ENCODE results near the gene PEX1.

The PEX1 gene

GRCh38 chr7:92466682-92467081, 61.6 kb downstream of the PEX1 start:
- no peaks in the 10 kb centered on the region for H3K36me3 ChIP-seq (ENCODE audit: control insufficient read depth in 2 of 2, insufficient read depth in 1 of 2, low read length in 2 of 2)
- no peaks in the 10 kb centered on the region for H3K4me1 ChIP-seq (ENCODE audit: control insufficient read depth, insufficient read depth, low read length)
- CTCF ChIA-PET, result no interaction called here
- TF ChIP-seq KLF7 (tag by site-specific recombination; IDR thresholded peaks at IDR 0.05; ENCODE audit: borderline replicate concordance) (no peak), ZNF223 (tag by site-specific recombination; IDR thresholded peaks at IDR 0.05) (no peak), ZNF138 (tag by site-specific recombination; IDR thresholded peaks at IDR 0.05; ENCODE audit: borderline replicate concordance) (no peak), YY1 (tag by site-specific recombination; IDR thresholded peaks at IDR 0.05) (no peak), GFI1B (tag by site-specific recombination; IDR thresholded peaks at IDR 0.05) (no peak), ZNF311 (tag by site-specific recombination; IDR thresholded peaks at IDR 0.05; ENCODE audit: borderline replicate concordance) (no peak), INSM2 (tag by site-specific recombination; IDR thresholded peaks at IDR 0.05) (no peak)
- TF ChIP-seq, protein P1, sequence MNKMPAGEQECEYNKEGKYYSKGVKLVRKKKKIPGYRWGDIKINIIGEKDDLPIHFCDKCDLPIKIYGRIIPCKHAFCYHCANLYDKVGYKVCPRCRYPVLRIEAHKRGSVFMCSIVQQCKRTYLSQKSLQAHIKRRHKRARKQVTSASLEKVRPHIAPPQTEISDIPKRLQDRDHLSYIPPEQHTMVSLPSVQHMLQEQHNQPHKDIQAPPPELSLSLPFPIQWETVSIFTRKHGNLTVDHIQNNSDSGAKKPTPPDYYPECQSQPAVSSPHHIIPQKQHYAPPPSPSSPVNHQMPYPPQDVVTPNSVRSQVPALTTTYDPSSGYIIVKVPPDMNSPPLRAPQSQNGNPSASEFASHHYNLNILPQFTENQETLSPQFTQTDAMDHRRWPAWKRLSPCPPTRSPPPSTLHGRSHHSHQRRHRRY (tag by site-specific recombination; IDR thresholded peaks at IDR 0.05), result no peak
- no peak overlapping the region for H3K27ac ChIP-seq (ENCODE audit: extremely low read depth, low read depth, low read length)
- H3K4me3 ChIP-seq (ENCODE audit: low read depth, low read length), result no peak overlapping the region
- POLR2A ChIA-PET, result no interaction called here
- no peaks in the 10 kb centered on the region for H3K9me3 ChIP-seq (ENCODE audit: control insufficient read depth, insufficient read depth, low read depth, low read length)

DNA sequence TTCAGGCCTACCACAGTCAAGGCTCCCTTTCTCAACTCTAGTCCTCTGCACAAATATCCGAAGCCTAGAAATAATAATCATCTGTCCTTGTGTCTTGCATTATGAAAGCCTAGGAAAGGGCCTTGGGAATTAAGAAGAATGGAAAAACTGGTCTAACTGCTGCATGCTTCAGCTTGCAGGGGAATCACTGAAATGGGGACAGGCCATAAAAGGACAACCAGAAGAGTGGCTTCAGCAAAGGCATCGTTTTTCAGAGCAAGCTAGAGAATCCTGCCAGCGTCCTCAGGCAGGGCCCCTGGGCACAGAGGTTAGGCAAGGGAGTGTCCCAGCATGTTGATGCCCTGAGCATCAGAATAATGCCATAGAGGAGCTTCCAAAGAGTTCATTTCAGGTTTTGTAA, 63.8 kb downstream of the PEX1 start:
- ChIA-PET CTCF (no interaction called here), POLR2A (no interaction called here)

GRCh38 chr7:92462560-92462959, 65.8 kb downstream of the PEX1 start:
- Histone ChIP-seq H3K9me3 (ENCODE audit: control insufficient read depth, insufficient read depth, low read depth, low read length) (no peaks in the 10 kb centered on the region), H3K27ac (ENCODE audit: extremely low read depth, low read depth, low read length) (no peak overlapping the region), H3K36me3 (ENCODE audit: control insufficient read depth in 2 of 2, insufficient read depth in 1 of 2, low read length in 2 of 2) (peaks cover 4% of the 10 kb centered on the region in 2 experiments; a peak in 2 of 3 replicates), H3K4me1 (ENCODE audit: control insufficient read depth, insufficient read depth, low read length) (no peaks in the 10 kb centered on the region), H3K4me3 (ENCODE audit: low read depth, low read length) (no peak overlapping the region)
- CTCF ChIA-PET, result interaction anchor here (0.5 to 3.0 kb wide), 3 partner anchors 11 to 403 kb away, joined by 8 to 29 read pairs (median 25); partner anchors contain the start of gene GATAD1
- POLR2A ChIA-PET, result no interaction called here
- TF ChIP-seq ZNF621 (tag by site-specific recombination; IDR thresholded peaks at IDR 0.05) (no peak), TSHZ1 (tag by site-specific recombination; IDR thresholded peaks at IDR 0.05; ENCODE audit: borderline replicate concordance) (no peak), ZNF830 (tag by site-specific recombination; IDR thresholded peaks at IDR 0.05; ENCODE audit: low read depth) (no peak), ZBTB8A (tag by site-specific recombination; IDR thresholded peaks at IDR 0.05) (no peak), SP7 (tag by site-specific recombination; IDR thresholded peaks at IDR 0.05) (no peak), ZBTB17 (tag by site-specific recombination; IDR thresholded peaks at IDR 0.05) (no peak), ZNF639 (tag by site-specific recombination; IDR thresholded peaks at IDR 0.05) (no peak)

More for the DNA sequence above, 63.8 kb downstream of the PEX1 start:
- no peaks in the 10 kb centered on the region for H3K4me1 ChIP-seq (ENCODE audit: control insufficient read depth, insufficient read depth, low read length)
- no peaks in the 10 kb centered on the region for H3K36me3 ChIP-seq (ENCODE audit: control insufficient read depth in 2 of 2, insufficient read depth in 1 of 2, low read length in 2 of 2)
- H3K4me3 ChIP-seq (ENCODE audit: low read depth, low read length), result no peak overlapping the region
- no peaks in the 10 kb centered on the region for H3K9me3 ChIP-seq (ENCODE audit: control insufficient read depth, insufficient read depth, low read depth, low read length)
- TF ChIP-seq, protein P2, sequence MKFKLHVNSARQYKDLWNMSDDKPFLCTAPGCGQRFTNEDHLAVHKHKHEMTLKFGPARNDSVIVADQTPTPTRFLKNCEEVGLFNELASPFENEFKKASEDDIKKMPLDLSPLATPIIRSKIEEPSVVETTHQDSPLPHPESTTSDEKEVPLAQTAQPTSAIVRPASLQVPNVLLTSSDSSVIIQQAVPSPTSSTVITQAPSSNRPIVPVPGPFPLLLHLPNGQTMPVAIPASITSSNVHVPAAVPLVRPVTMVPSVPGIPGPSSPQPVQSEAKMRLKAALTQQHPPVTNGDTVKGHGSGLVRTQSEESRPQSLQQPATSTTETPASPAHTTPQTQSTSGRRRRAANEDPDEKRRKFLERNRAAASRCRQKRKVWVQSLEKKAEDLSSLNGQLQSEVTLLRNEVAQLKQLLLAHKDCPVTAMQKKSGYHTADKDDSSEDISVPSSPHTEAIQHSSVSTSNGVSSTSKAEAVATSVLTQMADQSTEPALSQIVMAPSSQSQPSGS (tag by site-specific recombination; IDR thresholded peaks at IDR 0.05; ENCODE audit: low read depth), result no peak
- TF ChIP-seq ZNF701 (tag by site-specific recombination; IDR thresholded peaks at IDR 0.05) (no peak), ZNF549 (tag by site-specific recombination; IDR thresholded peaks at IDR 0.05) (no peak), ZNF423 (tag by site-specific recombination; IDR thresholded peaks at IDR 0.05) (no peak)
- TF ChIP-seq, protein P3, sequence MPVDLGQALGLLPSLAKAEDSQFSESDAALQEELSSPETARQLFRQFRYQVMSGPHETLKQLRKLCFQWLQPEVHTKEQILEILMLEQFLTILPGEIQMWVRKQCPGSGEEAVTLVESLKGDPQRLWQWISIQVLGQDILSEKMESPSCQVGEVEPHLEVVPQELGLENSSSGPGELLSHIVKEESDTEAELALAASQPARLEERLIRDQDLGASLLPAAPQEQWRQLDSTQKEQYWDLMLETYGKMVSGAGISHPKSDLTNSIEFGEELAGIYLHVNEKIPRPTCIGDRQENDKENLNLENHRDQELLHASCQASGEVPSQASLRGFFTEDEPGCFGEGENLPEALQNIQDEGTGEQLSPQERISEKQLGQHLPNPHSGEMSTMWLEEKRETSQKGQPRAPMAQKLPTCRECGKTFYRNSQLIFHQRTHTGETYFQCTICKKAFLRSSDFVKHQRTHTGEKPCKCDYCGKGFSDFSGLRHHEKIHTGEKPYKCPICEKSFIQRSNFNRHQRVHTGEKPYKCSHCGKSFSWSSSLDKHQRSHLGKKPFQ (tag by site-specific recombination; IDR thresholded peaks at IDR 0.05), result no peak
- no peak overlapping the region for H3K27ac ChIP-seq (ENCODE audit: extremely low read depth, low read depth, low read length)
